Midbrain (tissue), 1 donor: ENCODE data around the gene LONP1.
A peak's percentile ranks its signal among the peaks of the same experiment; 100 is the strongest.
"Not testable (repeated sequence)": the region's sequence is repeated elsewhere in the genome, so short reads cannot be mapped to it uniquely, and the experiment has no call there.

ENCODE experiments used
- DNase-seq: peaks from one replicate; lab custom pipeline; 2025; lab: John Stamatoyannopoulos, UW

The LONP1 gene

DNA sequence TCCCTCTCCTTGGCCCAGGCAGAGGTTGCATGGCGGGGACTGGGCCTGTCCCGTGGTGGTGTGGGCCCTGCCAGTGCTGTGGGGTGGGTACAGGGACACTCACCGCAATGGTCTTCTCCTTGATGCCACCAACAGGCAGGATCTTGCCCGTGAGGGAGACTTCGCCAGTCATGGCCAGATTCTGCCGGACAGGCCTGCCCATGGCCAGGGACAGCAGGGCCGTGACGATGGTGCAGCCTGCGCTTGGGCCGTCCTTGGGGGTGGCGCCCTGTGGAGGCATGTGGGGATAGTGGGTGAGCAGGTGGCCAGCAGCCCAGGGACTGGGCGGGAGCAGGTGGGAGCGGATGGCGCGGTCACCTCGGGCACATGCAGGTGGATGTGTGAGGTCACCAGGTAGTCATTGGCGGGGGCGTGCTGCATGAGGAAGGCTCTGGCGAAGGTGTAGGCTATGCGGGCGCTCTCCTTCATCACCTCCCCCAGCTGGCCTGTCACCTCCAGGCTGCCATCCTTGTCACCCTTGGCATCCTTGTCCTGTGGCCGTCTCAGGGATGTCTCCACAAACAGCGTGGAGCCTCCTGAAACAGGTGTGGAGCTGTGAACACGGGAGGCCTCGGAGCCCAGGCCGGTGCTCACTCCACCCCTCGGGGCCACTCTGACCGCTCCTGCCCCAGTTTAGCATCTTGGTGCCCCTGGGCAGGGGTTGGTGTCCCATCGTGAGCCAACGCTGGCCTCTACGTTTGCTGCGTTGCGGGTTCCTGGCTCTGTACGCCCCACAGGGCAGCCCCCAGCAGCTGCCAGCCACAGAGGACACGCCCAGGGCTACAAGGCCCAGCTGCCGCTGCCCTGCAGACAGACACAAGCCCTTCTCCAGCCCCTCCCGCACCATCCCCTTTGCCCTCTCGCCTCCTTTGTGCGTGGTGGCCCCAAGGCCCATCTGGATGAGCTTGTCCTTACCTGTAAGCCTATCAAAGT, 26.5 kb downstream of the LONP1 start:
- DNase-seq = no peak

- no peak for DNase-seq
Observed at GRCh38 chr19:5692723-5693194, 27.2 kb downstream of the LONP1 start.

- DNase-seq = no peak
Observed at GRCh38 chr19:5691822-5692722, 27.9 kb downstream of the LONP1 start.

- no peak for DNase-seq
Observed at GRCh38 chr19:5690955-5691821, 28.8 kb downstream of the LONP1 start.

DNA sequence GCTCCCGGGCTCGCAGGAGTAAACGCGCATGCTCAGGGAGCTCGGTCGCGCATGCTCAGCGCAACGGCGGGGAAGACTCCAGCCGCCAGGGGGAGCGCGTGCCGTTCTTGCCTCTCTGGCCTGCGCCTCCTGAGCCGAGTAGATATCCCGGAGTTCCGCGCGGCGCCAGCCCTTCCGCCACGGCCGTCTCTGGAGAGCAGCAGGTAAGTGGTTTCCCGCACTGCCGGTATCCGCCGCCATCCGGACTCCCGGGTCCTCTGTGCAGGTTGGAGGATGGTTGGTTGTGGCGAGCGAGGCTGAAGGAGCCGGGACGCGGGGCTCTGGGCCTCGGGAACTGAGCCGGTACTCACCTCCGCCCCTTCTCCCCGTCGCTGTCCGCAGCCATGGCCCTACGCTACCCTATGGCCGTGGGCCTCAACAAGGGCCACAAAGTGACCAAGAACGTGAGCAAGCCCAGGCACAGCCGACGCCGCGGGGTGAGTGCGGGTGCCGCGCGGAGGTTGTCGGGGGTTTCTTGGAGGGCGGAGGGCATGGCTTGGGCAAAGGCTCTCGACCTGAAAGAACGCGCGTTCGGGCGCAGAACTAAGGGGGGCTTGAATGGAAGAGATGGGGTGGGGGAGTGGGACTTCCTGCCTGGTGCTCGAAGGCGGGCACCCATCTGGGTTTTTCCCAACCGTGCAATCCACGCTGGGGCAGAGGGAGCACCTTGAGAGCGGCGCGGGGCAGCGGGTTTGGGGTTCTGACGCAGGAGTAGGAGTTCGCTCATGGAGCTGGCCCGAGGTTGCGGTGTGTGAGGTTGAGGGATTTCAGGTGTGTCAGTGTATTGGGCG, 29.6 kb downstream of the LONP1 start, which contains the start of gene RPL36:
Gene RPL36 (plus strand): TSS at position 171 of the 830 bp plus-strand sequence. CDS start 213 bp downstream, at position 384.
- peak; percentile 95 for DNase-seq

GRCh38 chr19:5688262-5688881, 31.6 kb downstream of the LONP1 start:
- not testable (repeated sequence) for DNase-seq

- no peak for DNase-seq
Observed at GRCh38 chr19:5687360-5688198, 32.4 kb downstream of the LONP1 start.

DNA sequence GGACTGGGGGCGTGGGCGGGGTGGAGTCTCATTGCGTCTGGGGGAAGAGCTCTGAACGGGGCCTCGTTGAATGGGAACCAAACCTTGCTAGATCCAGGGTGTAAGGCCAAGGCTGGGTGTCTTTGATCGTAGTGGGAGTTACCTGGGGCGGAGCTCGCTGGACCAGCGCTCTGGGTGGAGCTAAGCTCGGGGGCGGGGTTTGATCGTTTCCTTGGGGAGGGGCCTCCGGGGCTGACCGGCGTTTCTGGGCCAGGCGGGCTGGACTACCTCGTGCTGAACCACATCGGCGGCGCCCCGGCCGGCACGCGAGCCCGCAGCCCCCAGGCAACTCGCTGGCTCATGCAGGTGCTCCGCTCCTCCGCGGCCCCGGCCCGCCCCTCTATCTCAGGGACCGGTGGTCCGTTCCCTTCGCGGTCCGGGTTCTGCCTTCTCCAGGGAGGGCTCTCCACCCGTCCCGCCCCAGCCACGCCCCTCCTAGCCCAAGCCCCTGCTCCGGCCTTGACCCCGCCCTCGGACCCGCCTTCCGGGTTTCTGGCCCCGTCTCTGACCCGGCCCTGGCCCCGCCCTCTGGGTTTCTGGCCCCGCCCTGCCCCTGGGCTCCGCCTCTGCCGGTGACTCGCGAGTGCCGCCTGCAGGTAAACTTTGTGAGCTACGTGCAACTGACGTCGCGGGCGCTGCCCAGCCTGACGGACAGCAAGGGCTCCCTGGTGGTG, 33.1 kb downstream of the LONP1 start:
- peak; percentile 82 for DNase-seq

- no peak for DNase-seq
Observed at GRCh38 chr19:5686326-5686646, 33.7 kb downstream of the LONP1 start.

- no peak for DNase-seq
Observed at GRCh38 chr19:5684694-5685430, 35.1 kb downstream of the LONP1 start.

DNA sequence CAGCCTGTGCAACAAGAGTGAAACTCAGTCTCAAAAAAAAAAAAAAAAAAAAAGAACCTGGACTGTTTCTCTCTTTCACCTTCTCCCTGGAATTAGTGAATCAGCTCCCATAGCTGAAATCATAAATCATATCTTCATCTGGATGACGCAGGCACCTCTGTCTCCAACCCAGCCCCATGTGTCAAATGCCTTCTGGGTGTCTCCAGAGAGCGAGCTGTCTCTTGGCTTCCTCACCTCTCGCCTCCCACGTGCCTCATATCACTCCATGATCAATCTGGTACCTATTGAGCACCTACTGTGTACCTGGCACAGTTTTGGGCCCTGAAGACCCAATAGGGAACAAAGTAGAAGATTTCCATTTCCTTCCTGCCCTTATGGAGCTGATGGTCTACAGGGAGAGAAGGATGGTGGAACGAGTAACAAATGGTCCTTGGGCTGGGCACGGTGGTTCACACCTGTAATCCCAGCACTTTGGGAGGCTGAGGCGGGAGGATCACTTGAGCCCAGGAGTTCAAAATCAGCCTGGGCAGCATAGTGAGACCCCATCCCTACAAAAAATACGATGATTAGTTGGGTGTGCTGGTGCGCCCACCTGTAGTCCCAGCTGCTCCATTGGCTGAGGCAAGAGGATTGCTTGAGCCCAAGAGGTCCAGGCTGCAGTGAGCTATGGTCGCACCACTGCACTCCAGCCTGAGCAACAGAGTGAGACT, 36.6 kb downstream of the LONP1 start:
- no peak for DNase-seq

- no peak for DNase-seq
Observed at GRCh38 chr19:5682107-5682482, 37.9 kb downstream of the LONP1 start.

- DNase-seq = no peak
Observed at GRCh38 chr19:5681391-5682106, 38.4 kb downstream of the LONP1 start.

DNA sequence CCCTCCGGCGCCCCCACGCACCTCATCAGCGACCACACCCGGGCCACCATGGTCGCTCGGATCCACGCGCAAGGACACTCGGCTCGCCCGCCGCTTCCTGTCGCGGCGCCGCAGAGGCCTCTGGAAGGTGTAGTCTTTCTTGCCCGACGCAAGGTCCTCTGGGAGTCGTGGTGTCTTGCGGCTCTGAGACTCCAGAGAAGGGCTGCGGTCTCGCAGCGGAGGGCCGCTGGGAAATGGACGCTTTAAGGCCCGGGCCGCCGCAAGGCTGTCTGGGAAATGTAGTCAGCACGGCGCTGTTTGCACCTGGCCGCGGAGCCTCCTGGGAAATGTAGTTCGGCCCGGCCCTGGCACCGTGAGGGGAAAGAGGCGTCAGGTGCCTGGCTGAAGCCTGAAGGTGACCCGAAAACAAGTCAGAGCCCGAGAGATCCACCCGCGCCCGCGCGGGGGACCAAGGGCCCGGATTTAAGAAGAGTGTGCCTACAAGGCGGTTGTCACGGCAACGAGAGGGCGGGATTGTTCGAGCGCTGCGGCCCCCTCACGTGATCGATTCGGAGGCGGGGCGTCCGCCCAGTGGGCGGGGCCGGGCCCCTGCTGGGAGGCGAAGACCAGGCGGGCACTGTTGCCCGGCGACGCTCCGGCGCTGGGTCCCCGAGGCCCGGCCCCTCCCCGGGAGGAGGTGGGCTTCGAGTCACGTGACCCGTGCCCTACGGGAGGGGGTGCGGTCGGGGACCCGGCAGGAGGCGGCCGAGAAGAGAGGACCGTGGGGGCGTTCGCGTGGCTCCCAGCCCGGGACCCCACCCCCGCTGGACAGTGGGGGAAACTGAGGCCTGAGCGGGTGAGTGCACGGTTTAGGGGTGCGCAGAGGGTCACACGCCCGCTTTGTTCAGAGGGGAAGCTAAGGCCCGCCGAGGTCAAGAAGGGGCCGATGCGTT, 39.2 kb downstream of the LONP1 start, which contains the start of the genes HSD11B1L and MICOS13:
Gene HSD11B1L (plus strand): TSS at position 591 of the 932 bp plus-strand sequence. CDS start 3,806 bp downstream, outside the sequence.
Gene MICOS13 (minus strand): TSS at position 80 of the 932 bp plus-strand sequence. CDS start 30 bp downstream, at position 50.
- DNase-seq = peak; percentile 99

DNA sequence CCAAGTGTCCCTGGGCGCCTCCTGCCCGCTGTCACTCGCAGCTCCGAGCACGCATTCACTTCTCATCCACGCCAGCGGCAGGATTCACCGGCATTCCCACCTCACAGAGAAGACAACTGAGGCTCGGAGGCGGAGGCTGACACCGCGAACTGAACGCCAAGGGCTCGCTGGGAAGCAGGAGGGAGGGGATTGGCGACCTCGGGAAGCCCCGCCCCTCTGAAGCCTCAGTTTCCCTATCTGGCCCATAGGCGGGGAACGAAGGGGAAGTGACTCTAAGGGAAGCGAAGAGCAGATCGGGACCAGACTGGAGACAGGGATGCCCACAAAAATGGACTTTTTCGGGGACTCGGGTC, 39.9 kb downstream of the LONP1 start:
- DNase-seq = peak; percentile 66
